Spinal cord (tissue), 10 donors: ENCODE results near the gene HPGDS. TPM values are rescaled to one million over a fixed set of nuclear protein-coding genes. Genes with fewer than 3 reads are reported as not detected.
"Not testable (repeated sequence)": the region's sequence is repeated elsewhere in the genome, so short reads cannot be mapped to it uniquely, and the experiment has no call there.

Experiments
- DNase-seq, 6 donors: peaks; one replicate each; pipeline versions ENCODE4 v3.0.0 to v3.0.0-alpha.2; 2013 to 2015; ENCODE audit warnings: low spot score in 6 of 6, low read depth in 4 of 6
- H3K27ac ChIP-seq: one replicate; pipeline ENCODE4 v1.5.1; 2013; ENCODE audit warnings: low read depth, low read length, control low read depth
- H3K27me3 ChIP-seq: one replicate; pipeline ENCODE4 v1.6.1; 2013; ENCODE audit warnings: low read length; ENCODE audit not compliant: control insufficient read depth, insufficient read depth
- H3K36me3 ChIP-seq: one replicate; pipeline ENCODE4 v1.6.1; 2013; ENCODE audit warnings: low read length; ENCODE audit not compliant: control insufficient read depth, insufficient read depth
- H3K4me1 ChIP-seq: one replicate; pipeline ENCODE4 v1.6.1; 2013; ENCODE audit warnings: low read length; ENCODE audit not compliant: control insufficient read depth, insufficient read depth
- H3K4me3 ChIP-seq: one replicate; pipeline ENCODE4 v1.5.1; 2013; ENCODE audit warnings: low read depth, low read length, control low read depth
- H3K9me3 ChIP-seq: one replicate; pipeline ENCODE4 v1.6.1; 2013; ENCODE audit warnings: low read length; ENCODE audit not compliant: control insufficient read depth, insufficient read depth
- WGBS: methylation state at CpG from one replicate; pipeline ENCODE4 v1.1.5; 2013; ENCODE audit warnings: missing lambda C conversion rate; ENCODE audit not compliant: insufficient coverage; 5-methylcytosine and 5-hydroxymethylcytosine counted together
- long read RNA-seq, 4 donors: transcript quantifications; one replicate each; lab custom pipeline, GENCODE V29; 2026
- polyA plus RNA-seq, 2 donors: library from polyadenylated mRNA; unstranded; fragments of 120-200 nt; gene quantifications; one replicate each; pipeline ENCODE4 v1.2.1, GENCODE V29; 2013; ENCODE audit not compliant: insufficient read length in 2 of 2
- total RNA-seq, 2 donors: library from RNA; depleted of rRNA in 1 of 2; stranded (reverse); fragments of 120-200 nt in 1 of 2; fragments of >200 nt in 1 of 2; gene quantifications; one replicate each; pipeline versions ENCODE4 v1.2.3 to v1.2.4, GENCODE V29; 2013 to 2014
- donor health status: healthy.

HPGDS gene
- 1 to 10 TPM; 6.9 to 9.2 TPM for total RNA-seq
- 1 to 10 TPM; 6.9 to 7.1 TPM for polyA plus RNA-seq
- long read RNA-seq, donor 1, partial matches to known transcripts, result 0 of 2 reads
- long read RNA-seq, donor 1, other reads (novel, unspliced or antisense), result 0 of 2 reads
- long read RNA-seq, donor 2, partial matches to known transcripts, result 0 of 3 reads
- long read RNA-seq, donor 2, other reads (novel, unspliced or antisense), result 0 of 3 reads
- long read RNA-seq, donor 3, partial matches to known transcripts, result 0 of 2 reads
- long read RNA-seq, donor 3, other reads (novel, unspliced or antisense), result 0 of 2 reads
- long read RNA-seq, donor 4, transcript HPGDS-201 (6 exons, 1,636 nt), result major isoform, 6 of 6 reads
- long read RNA-seq, donor 4, partial matches to known transcripts, result 0 of 6 reads
- long read RNA-seq, donor 4, other reads (novel, unspliced or antisense), result 0 of 6 reads

- H3K4me3 ChIP-seq, result no peak within 1 kb of the TSS
- no peak for DNase-seq
- H3K4me1 ChIP-seq, result no peaks in the 10 kb centered on the region
- no CpG with 5 or more reads among the region's 5 CpGs for WGBS
- H3K9me3 ChIP-seq, result no peaks in the 10 kb centered on the region
- no peaks in the 10 kb centered on the region for H3K36me3 ChIP-seq
- no peak within 1 kb of the TSS for H3K27ac ChIP-seq
- no peaks in the 10 kb centered on the region for H3K27me3 ChIP-seq
Observed at GRCh38 chr4:94342694-94343093, at the start of gene HPGDS. HPGDS (minus strand) TSS chr4:94342836; CDS start chr4:94334629, 8,207 bp downstream.

GRCh38 chr4:94390804-94391410 is 48.3 kb upstream of the HPGDS start:
- Histone ChIP-seq H3K27me3 (no peaks in the 10 kb centered on the region), H3K36me3 (no peaks in the 10 kb centered on the region), H3K9me3 (no peaks in the 10 kb centered on the region), H3K4me3 (no peak overlapping the region), H3K27ac (no peak overlapping the region), H3K4me1 (no peaks in the 10 kb centered on the region)
- 100% methylated on average over 2 of the region's 2 CpGs for WGBS
- peak in 2 of 6 donors; percentile 14 to 49 for DNase-seq

GRCh38 chr4:94389595-94390267 is 47.1 kb upstream of the HPGDS start:
- WGBS, result 94% methylated on average over 2 of the region's 5 CpGs
- H3K4me3 ChIP-seq, result no peak overlapping the region

GRCh38 chr4:94387965-94388364 is 45.3 kb upstream of the HPGDS start:
- not testable (repeated sequence) for H3K9me3 ChIP-seq, H3K27ac ChIP-seq, H3K27me3 ChIP-seq, H3K4me1 ChIP-seq, H3K4me3 ChIP-seq, DNase-seq, H3K36me3 ChIP-seq
- WGBS, result 94% methylated on average over 4 of the region's 4 CpGs

More at GRCh38 chr4:94389595-94390267, 47.1 kb upstream of the HPGDS start:
- H3K36me3 ChIP-seq, result no peaks in the 10 kb centered on the region
- no peaks in the 10 kb centered on the region for H3K9me3 ChIP-seq
- no peak for DNase-seq
- no peaks in the 10 kb centered on the region for H3K27me3 ChIP-seq
- H3K27ac ChIP-seq, result no peak overlapping the region
- no peaks in the 10 kb centered on the region for H3K4me1 ChIP-seq

- not testable (repeated sequence) for H3K36me3 ChIP-seq, H3K9me3 ChIP-seq, H3K4me3 ChIP-seq, DNase-seq, H3K27me3 ChIP-seq, H3K4me1 ChIP-seq, H3K27ac ChIP-seq
- WGBS, result 96% methylated on average over 3 of the region's 3 CpGs
Observed at GRCh38 chr4:94385452-94385851, 42.8 kb upstream of the HPGDS start.

- H3K4me3 ChIP-seq, result not testable (repeated sequence)
- 71% methylated on average over 4 of the region's 5 CpGs for WGBS
Observed at GRCh38 chr4:94382891-94383290, 40.3 kb upstream of the HPGDS start.

GRCh38 chr4:94378047-94378446 is 35.4 kb upstream of the HPGDS start:
- H3K4me3 ChIP-seq, result no peak overlapping the region
- H3K4me1 ChIP-seq, result no peaks in the 10 kb centered on the region
- DNase-seq, result peak in 1 of 6 donors; percentile 26
- no peaks in the 10 kb centered on the region for H3K9me3 ChIP-seq
- no peak overlapping the region for H3K27ac ChIP-seq
- no peaks in the 10 kb centered on the region for H3K36me3 ChIP-seq
- no CpG with 5 or more reads among the region's 3 CpGs for WGBS
- H3K27me3 ChIP-seq, result no peaks in the 10 kb centered on the region

More at GRCh38 chr4:94382891-94383290, 40.3 kb upstream of the HPGDS start:
- not testable (repeated sequence) for H3K4me1 ChIP-seq, H3K36me3 ChIP-seq, H3K9me3 ChIP-seq, H3K27me3 ChIP-seq, H3K27ac ChIP-seq, DNase-seq

- Histone ChIP-seq H3K27ac (no peak overlapping the region), H3K9me3 (no peaks in the 10 kb centered on the region), H3K4me3 (no peak overlapping the region), H3K36me3 (no peaks in the 10 kb centered on the region), H3K4me1 (no peaks in the 10 kb centered on the region), H3K27me3 (no peaks in the 10 kb centered on the region)
- no CpG with 5 or more reads among the region's 2 CpGs for WGBS
- DNase-seq, result no peak
Observed at GRCh38 chr4:94377294-94377693, 34.7 kb upstream of the HPGDS start.

GRCh38 chr4:94375364-94375763 is 32.7 kb upstream of the HPGDS start:
- 73% methylated on average over 3 of the region's 3 CpGs for WGBS
- Histone ChIP-seq H3K36me3 (no peaks in the 10 kb centered on the region), H3K4me3 (no peak overlapping the region), H3K27ac (no peak overlapping the region), H3K4me1 (no peaks in the 10 kb centered on the region), H3K9me3 (no peaks in the 10 kb centered on the region), H3K27me3 (no peaks in the 10 kb centered on the region)
- no peak for DNase-seq
